WTC11 (cell line): Measurements from ENCODE around the gene RPS21. TPM values are rescaled to one million over a fixed set of nuclear protein-coding genes. Genes with fewer than 3 reads are reported as not detected.

Source experiments
- ATAC-seq: fragments of 200-7000 bp; cut with Tn5 transposase; 2 replicates; pipeline ENCODE4 v1.10.0; 2021; ENCODE audit warnings: mild to moderate bottlenecking, moderate library complexity
- Bru-seq: library from RNA; stranded (reverse); fragments of 400-500 nt; gene quantifications from one replicate; lab custom pipeline; 2021; lab: Mats Ljungman, UMichigan
- CTCF ChIA-PET: fragments of 300-600 bp; sonication (Branson Sonifier 250); formaldehyde crosslinking; loops from one replicate; lab custom pipeline; 2021; ENCODE audit warnings: antibody characterized with exemption; lab: Charles Lee
- POLR2A ChIA-PET: fragments of 350-600 bp; sonication (Branson Sonifier 250); formaldehyde crosslinking; loops from one replicate; lab custom pipeline; 2021; ENCODE audit warnings: antibody characterized with exemption; lab: Charles Lee
- DNase-seq: peaks from one replicate; pipeline ENCODE4 v3.0.0; 2021; ENCODE audit warnings: low spot score
- H3K27ac Mint-ChIP-seq: 2 replicates; pipeline ENCODE4 v1.8.0; 2021; ENCODE audit warnings: mixed read lengths
- H3K27me3 Mint-ChIP-seq: 2 replicates; pipeline ENCODE4 v1.8.0; 2021; ENCODE audit warnings: low read depth, mild to moderate bottlenecking, moderate library complexity, mixed read lengths
- H3K36me3 Mint-ChIP-seq: 2 replicates; pipeline ENCODE4 v1.8.0; 2021; ENCODE audit warnings: mixed read lengths
- H3K4me1 Mint-ChIP-seq: 2 replicates; pipeline ENCODE4 v1.8.0; 2022; ENCODE audit warnings: mixed read lengths
- H3K4me3 Mint-ChIP-seq: 2 replicates; pipeline ENCODE4 v1.8.0; 2021; ENCODE audit warnings: mild to moderate bottlenecking, moderate library complexity, mixed read lengths
- H3K9me3 Mint-ChIP-seq: 2 replicates; pipeline ENCODE4 v1.8.0; 2021; ENCODE audit warnings: mixed read lengths
- IRF2 ChIP-seq: sonication (generic); formaldehyde crosslinking; IDR thresholded peaks from 2 replicates; pipeline ENCODE4 v1.8.0; 2022; ENCODE audit warnings: low read depth, missing genetic modification reagents, borderline replicate concordance
- JUN ChIP-seq: sonication (generic); formaldehyde crosslinking; IDR thresholded peaks from 2 replicates; pipeline ENCODE4 v1.8.0; 2023; ENCODE audit warnings: mild to moderate bottlenecking, missing genetic modification reagents
- KAT7 ChIP-seq: sonication (generic); formaldehyde crosslinking; IDR thresholded peaks from 2 replicates; pipeline ENCODE4 v1.8.1; 2023; ENCODE audit warnings: missing genetic modification reagents, mild to moderate bottlenecking, borderline replicate concordance
- TEAD1 ChIP-seq: sonication (generic); formaldehyde crosslinking; IDR thresholded peaks from 2 replicates; pipeline ENCODE4 v1.8.0; 2022; ENCODE audit warnings: mild to moderate bottlenecking, missing genetic modification reagents
- TP53 ChIP-seq: sonication (generic); formaldehyde crosslinking; IDR thresholded peaks from 2 replicates; pipeline ENCODE4 v1.8.1; 2023; ENCODE audit warnings: mild to moderate bottlenecking, missing genetic modification reagents
- ZNF121 ChIP-seq: sonication (generic); formaldehyde crosslinking; IDR thresholded peaks from 2 replicates; pipeline ENCODE4 v1.8.0; 2023; ENCODE audit warnings: missing genetic modification reagents
- ZNF232 ChIP-seq: sonication (generic); formaldehyde crosslinking; IDR thresholded peaks from 2 replicates; pipeline ENCODE4 v1.8.0; 2022; ENCODE audit warnings: mild to moderate bottlenecking, missing genetic modification reagents
- long read RNA-seq, 3 experiments: library from RNA in 1 of 3; library from capped mRNA in 1 of 3; library from polyadenylated mRNA in 1 of 3; unstranded in 2 of 3; stranded (forward) in 1 of 3; transcript quantifications; one replicate each; pipeline ENCODE4 v2.0.0, GENCODE V29; 2021
- total RNA-seq: library from RNA; stranded (reverse); gene quantifications from 3 replicates; pipeline ENCODE4 v1.2.3, GENCODE V29; 2021
- TF ChIP-seq, protein P1 (sequence below): sonication (generic); formaldehyde crosslinking; IDR thresholded peaks from 2 replicates; pipeline ENCODE4 v1.8.0; 2022; ENCODE audit warnings: mild to moderate bottlenecking, missing genetic modification reagents
- TF ChIP-seq, protein P2 (sequence below): sonication (generic); formaldehyde crosslinking; IDR thresholded peaks from 2 replicates; pipeline ENCODE4 v1.8.1; 2023; ENCODE audit warnings: mild to moderate bottlenecking, missing genetic modification reagents, moderate library complexity
- TF ChIP-seq, protein P3 (sequence below): sonication (generic); formaldehyde crosslinking; IDR thresholded peaks from 2 replicates; pipeline ENCODE4 v1.8.1; 2022; ENCODE audit warnings: mild to moderate bottlenecking, missing genetic modification reagents, moderate library complexity, borderline replicate concordance
- TF ChIP-seq, protein P4 (sequence below): sonication (generic); formaldehyde crosslinking; IDR thresholded peaks from 2 replicates; pipeline ENCODE4 v1.8.1; 2023; ENCODE audit warnings: mild to moderate bottlenecking, moderate library complexity, missing genetic modification reagents
- TF ChIP-seq, protein P5 (sequence below): sonication (generic); formaldehyde crosslinking; conservative IDR thresholded peaks from 2 replicates; pipeline ENCODE4 v1.8.1; 2023; ENCODE audit warnings: mild to moderate bottlenecking, low read depth, missing genetic modification reagents, moderate library complexity
- TF ChIP-seq, protein P6 (sequence below): sonication (generic); formaldehyde crosslinking; IDR thresholded peaks from 2 replicates; pipeline ENCODE4 v1.8.0; 2023; ENCODE audit warnings: missing genetic modification reagents, mild to moderate bottlenecking, borderline replicate concordance
- TF ChIP-seq, protein P7 (sequence below): fragments of 250-450 bp; sonication (Bioruptor Pico); IDR thresholded peaks from 2 replicates; pipeline ENCODE4 v1.9.0; 2021; ENCODE audit warnings: mild to moderate bottlenecking, borderline replicate concordance

Gene RPS21
- total RNA-seq (2,016 to 2,119 TPM (median 2,047 TPM) in 3 replicates), Bru-seq, nascent RNA (percentile 98 among the genes with signal in this experiment)
- long read RNA-seq, experiment 1, transcript RPS21-201 (6 exons, 344 nt): major isoform, 226 of 275 reads
- long read RNA-seq, experiment 1, partial matches to known transcripts: 36 of 275 reads
- long read RNA-seq, experiment 1, other reads (novel, unspliced or antisense): 10 of 275 reads
- long read RNA-seq, experiment 2, transcript RPS21-205 (5 exons, 429 nt): minor isoform, 15 of 2,103 reads
- long read RNA-seq, experiment 2, transcript RPS21-201 (6 exons, 344 nt): major isoform, 1,171 of 2,103 reads
- long read RNA-seq, experiment 2, transcript RPS21-204 (4 exons, 418 nt): minor isoform, 11 of 2,103 reads
- long read RNA-seq, experiment 2, partial matches to known transcripts: 802 of 2,103 reads
- long read RNA-seq, experiment 2, other reads (novel, unspliced or antisense): 102 of 2,103 reads
- long read RNA-seq, experiment 3, partial matches to known transcripts: 2 of 9 reads
- long read RNA-seq, experiment 3, other reads (novel, unspliced or antisense): 5 of 9 reads

DNA sequence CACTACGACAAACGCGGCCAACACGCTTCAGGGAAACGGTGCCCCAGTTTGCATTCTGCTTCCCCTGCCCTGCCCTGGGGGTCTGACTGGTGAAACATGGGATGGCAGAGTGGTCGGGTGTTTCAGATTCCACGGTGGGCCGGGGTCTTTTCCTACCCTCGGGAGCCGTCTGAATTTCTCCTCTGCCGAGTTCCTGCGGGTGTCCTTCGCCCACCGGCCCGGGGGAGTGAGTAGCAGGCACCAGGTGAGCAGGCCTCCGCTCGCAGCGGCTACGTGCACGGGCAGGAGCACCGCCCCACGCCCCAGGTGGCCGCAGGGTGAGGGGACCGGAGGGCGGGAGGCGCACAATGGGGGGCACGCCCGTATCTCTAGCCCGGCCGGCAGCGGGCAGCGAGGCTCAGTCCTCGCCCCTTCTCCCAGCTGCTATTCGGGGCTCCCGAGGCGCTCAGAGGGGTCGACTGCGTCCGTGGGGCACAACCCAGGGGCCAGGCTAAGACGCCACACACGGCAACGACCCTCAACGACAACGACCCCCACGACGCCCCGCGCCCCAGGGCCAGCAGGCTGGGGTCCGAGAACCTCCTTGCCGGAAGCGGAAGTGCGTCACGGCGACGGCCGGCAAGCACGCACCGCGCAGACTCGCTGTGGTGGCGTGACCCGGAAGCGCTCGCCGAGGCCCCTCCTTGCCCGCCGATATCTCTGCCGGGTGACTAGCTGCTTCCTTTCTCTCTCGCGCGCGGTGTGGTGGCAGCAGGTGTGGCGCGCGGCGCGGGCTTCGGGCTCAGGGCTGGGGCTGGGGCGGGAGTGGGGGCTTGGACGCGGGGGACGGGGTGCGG lies at the start of gene RPS21:
Gene RPS21, plus strand, starts transcription at position 721 of the 836 bp plus-strand sequence. CDS start 236 bp downstream, outside the sequence.
- Mint-ChIP-seq H3K36me3 (peaks cover 32% of the 10 kb centered on the region), H3K27ac (peak within 1 kb of the TSS; percentile 77), H3K4me3 (peak within 1 kb of the TSS; percentile 89), H3K9me3 (peaks cover 7% of the 10 kb centered on the region), H3K27me3 (no peaks in the 10 kb centered on the region), H3K4me1 (peaks cover 30% of the 10 kb centered on the region)
- peak; percentile 48 for ATAC-seq
- CTCF ChIA-PET: interaction anchor here (0.6 to 2.7 kb wide), 15 partner anchors 9 to 567 kb away, joined by 3 to 10 read pairs (median 4); partner anchors contain the start of gene ADRM1
- DNase-seq: peak; percentile 89
- POLR2A ChIA-PET: interaction anchor here (0.6 to 1.9 kb wide), 5 partner anchors 14 to 598 kb away, joined by 3 to 11 read pairs (median 5); partner anchors contain the start of gene LAMA5
- TF ChIP-seq TP53: peak; percentile 73; the same call in 1 of the 2 replicates
- no peak for TF ChIP-seq JUN (CRISPR knock-in tag)
- TF ChIP-seq, protein P1, sequence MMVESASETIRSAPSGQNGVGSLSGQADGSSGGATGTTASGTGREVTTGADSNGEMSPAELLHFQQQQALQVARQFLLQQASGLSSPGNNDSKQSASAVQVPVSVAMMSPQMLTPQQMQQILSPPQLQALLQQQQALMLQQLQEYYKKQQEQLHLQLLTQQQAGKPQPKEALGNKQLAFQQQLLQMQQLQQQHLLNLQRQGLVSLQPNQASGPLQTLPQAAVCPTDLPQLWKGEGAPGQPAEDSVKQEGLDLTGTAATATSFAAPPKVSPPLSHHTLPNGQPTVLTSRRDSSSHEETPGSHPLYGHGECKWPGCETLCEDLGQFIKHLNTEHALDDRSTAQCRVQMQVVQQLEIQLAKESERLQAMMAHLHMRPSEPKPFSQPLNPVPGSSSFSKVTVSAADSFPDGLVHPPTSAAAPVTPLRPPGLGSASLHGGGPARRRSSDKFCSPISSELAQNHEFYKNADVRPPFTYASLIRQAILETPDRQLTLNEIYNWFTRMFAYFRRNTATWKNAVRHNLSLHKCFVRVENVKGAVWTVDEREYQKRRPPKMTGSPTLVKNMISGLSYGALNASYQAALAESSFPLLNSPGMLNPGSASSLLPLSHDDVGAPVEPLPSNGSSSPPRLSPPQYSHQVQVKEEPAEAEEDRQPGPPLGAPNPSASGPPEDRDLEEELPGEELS (CRISPR knock-in tag): peak; percentile 76
- TF ChIP-seq, protein P2, sequence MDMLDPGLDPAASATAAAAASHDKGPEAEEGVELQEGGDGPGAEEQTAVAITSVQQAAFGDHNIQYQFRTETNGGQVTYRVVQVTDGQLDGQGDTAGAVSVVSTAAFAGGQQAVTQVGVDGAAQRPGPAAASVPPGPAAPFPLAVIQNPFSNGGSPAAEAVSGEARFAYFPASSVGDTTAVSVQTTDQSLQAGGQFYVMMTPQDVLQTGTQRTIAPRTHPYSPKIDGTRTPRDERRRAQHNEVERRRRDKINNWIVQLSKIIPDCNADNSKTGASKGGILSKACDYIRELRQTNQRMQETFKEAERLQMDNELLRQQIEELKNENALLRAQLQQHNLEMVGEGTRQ: peak; percentile 84
- TF ChIP-seq, protein P3, sequence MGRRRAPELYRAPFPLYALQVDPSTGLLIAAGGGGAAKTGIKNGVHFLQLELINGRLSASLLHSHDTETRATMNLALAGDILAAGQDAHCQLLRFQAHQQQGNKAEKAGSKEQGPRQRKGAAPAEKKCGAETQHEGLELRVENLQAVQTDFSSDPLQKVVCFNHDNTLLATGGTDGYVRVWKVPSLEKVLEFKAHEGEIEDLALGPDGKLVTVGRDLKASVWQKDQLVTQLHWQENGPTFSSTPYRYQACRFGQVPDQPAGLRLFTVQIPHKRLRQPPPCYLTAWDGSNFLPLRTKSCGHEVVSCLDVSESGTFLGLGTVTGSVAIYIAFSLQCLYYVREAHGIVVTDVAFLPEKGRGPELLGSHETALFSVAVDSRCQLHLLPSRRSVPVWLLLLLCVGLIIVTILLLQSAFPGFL (CRISPR knock-in tag): 0 out of 2 replicates have a peak, but pooled peaks have one; percentile 86
- TF ChIP-seq, protein P4, sequence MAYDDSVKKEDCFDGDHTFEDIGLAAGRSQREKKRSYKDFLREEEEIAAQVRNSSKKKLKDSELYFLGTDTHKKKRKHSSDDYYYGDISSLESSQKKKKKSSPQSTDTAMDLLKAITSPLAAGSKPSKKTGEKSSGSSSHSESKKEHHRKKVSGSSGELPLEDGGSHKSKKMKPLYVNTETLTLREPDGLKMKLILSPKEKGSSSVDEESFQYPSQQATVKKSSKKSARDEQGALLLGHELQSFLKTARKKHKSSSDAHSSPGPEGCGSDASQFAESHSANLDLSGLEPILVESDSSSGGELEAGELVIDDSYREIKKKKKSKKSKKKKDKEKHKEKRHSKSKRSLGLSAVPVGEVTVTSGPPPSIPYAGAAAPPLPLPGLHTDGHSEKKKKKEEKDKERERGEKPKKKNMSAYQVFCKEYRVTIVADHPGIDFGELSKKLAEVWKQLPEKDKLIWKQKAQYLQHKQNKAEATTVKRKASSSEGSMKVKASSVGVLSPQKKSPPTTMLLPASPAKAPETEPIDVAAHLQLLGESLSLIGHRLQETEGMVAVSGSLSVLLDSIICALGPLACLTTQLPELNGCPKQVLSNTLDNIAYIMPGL (CRISPR knock-in tag): peak; percentile 43; the same call in 1 of the 2 replicates
- TF ChIP-seq, protein P5, sequence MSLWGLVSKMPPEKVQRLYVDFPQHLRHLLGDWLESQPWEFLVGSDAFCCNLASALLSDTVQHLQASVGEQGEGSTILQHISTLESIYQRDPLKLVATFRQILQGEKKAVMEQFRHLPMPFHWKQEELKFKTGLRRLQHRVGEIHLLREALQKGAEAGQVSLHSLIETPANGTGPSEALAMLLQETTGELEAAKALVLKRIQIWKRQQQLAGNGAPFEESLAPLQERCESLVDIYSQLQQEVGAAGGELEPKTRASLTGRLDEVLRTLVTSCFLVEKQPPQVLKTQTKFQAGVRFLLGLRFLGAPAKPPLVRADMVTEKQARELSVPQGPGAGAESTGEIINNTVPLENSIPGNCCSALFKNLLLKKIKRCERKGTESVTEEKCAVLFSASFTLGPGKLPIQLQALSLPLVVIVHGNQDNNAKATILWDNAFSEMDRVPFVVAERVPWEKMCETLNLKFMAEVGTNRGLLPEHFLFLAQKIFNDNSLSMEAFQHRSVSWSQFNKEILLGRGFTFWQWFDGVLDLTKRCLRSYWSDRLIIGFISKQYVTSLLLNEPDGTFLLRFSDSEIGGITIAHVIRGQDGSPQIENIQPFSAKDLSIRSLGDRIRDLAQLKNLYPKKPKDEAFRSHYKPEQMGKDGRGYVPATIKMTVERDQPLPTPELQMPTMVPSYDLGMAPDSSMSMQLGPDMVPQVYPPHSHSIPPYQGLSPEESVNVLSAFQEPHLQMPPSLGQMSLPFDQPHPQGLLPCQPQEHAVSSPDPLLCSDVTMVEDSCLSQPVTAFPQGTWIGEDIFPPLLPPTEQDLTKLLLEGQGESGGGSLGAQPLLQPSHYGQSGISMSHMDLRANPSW (CRISPR knock-in tag): peak; percentile 88; the same call in 1 of the 2 replicates
- no peak for TF ChIP-seq IRF2 (CRISPR knock-in tag)
- peak; percentile 62; the same call in 1 of the 2 replicates for TF ChIP-seq TEAD1
- TF ChIP-seq, protein P6, sequence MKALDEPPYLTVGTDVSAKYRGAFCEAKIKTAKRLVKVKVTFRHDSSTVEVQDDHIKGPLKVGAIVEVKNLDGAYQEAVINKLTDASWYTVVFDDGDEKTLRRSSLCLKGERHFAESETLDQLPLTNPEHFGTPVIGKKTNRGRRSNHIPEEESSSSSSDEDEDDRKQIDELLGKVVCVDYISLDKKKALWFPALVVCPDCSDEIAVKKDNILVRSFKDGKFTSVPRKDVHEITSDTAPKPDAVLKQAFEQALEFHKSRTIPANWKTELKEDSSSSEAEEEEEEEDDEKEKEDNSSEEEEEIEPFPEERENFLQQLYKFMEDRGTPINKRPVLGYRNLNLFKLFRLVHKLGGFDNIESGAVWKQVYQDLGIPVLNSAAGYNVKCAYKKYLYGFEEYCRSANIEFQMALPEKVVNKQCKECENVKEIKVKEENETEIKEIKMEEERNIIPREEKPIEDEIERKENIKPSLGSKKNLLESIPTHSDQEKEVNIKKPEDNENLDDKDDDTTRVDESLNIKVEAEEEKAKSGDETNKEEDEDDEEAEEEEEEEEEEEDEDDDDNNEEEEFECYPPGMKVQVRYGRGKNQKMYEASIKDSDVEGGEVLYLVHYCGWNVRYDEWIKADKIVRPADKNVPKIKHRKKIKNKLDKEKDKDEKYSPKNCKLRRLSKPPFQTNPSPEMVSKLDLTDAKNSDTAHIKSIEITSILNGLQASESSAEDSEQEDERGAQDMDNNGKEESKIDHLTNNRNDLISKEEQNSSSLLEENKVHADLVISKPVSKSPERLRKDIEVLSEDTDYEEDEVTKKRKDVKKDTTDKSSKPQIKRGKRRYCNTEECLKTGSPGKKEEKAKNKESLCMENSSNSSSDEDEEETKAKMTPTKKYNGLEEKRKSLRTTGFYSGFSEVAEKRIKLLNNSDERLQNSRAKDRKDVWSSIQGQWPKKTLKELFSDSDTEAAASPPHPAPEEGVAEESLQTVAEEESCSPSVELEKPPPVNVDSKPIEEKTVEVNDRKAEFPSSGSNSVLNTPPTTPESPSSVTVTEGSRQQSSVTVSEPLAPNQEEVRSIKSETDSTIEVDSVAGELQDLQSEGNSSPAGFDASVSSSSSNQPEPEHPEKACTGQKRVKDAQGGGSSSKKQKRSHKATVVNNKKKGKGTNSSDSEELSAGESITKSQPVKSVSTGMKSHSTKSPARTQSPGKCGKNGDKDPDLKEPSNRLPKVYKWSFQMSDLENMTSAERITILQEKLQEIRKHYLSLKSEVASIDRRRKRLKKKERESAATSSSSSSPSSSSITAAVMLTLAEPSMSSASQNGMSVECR (CRISPR knock-in tag): peak; percentile 64; the same call in 1 of the 2 replicates
- TF ChIP-seq, protein P7, sequence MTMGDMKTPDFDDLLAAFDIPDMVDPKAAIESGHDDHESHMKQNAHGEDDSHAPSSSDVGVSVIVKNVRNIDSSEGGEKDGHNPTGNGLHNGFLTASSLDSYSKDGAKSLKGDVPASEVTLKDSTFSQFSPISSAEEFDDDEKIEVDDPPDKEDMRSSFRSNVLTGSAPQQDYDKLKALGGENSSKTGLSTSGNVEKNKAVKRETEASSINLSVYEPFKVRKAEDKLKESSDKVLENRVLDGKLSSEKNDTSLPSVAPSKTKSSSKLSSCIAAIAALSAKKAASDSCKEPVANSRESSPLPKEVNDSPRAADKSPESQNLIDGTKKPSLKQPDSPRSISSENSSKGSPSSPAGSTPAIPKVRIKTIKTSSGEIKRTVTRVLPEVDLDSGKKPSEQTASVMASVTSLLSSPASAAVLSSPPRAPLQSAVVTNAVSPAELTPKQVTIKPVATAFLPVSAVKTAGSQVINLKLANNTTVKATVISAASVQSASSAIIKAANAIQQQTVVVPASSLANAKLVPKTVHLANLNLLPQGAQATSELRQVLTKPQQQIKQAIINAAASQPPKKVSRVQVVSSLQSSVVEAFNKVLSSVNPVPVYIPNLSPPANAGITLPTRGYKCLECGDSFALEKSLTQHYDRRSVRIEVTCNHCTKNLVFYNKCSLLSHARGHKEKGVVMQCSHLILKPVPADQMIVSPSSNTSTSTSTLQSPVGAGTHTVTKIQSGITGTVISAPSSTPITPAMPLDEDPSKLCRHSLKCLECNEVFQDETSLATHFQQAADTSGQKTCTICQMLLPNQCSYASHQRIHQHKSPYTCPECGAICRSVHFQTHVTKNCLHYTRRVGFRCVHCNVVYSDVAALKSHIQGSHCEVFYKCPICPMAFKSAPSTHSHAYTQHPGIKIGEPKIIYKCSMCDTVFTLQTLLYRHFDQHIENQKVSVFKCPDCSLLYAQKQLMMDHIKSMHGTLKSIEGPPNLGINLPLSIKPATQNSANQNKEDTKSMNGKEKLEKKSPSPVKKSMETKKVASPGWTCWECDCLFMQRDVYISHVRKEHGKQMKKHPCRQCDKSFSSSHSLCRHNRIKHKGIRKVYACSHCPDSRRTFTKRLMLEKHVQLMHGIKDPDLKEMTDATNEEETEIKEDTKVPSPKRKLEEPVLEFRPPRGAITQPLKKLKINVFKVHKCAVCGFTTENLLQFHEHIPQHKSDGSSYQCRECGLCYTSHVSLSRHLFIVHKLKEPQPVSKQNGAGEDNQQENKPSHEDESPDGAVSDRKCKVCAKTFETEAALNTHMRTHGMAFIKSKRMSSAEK: no peak
- TF ChIP-seq ZNF232 (CRISPR knock-in tag): peak; percentile 79
- peak; percentile 90; the same call in 1 of the 2 replicates for TF ChIP-seq KAT7 (CRISPR knock-in tag)
- 0 out of 2 replicates have a peak, but pooled peaks have one; percentile 47 for TF ChIP-seq ZNF121
